ENCODE results near the gene SCO2. TPM values are rescaled to one million over a fixed set of nuclear protein-coding genes. Genes with fewer than 3 reads are reported as not detected.
A peak's percentile ranks its signal among the peaks of the same experiment; 100 is the strongest.

The SCO2 gene
- total and polyA plus RNA-seq, 2 of the 13 experiments (the other 11 are each of a cell fraction or from before 2014, with no cell fraction given) = 0.32 to 3.7 TPM

GRCh38 chr22:50486561-50487289, 38.7 kb downstream of the SCO2 start, which contains the start of gene MIOX (continued):
- TF ChIP-seq RXRA (CRISPR knock-in tag; IDR thresholded peaks at IDR 0.05) (0 out of 2 replicates have a peak, but pooled peaks have one; percentile 4), PHF21A (CRISPR knock-in tag; IDR thresholded peaks at IDR 0.05) (0 out of 2 replicates have a peak, but pooled peaks have one; percentile 21), RERE (CRISPR knock-in tag; IDR thresholded peaks at IDR 0.05; ENCODE audit: low read depth) (no peak), CSRNP2 (CRISPR knock-in tag; conservative IDR thresholded peaks at IDR 0.05; ENCODE audit: low read depth) (no peak), LCORL (IDR thresholded peaks at IDR 0.05) (no peak), LCORL (CRISPR knock-in tag; IDR thresholded peaks at IDR 0.05) (no peak), HNF1B (CRISPR knock-in tag; IDR thresholded peaks at IDR 0.05) (0 out of 2 replicates have a peak, but pooled peaks have one; percentile 30), RBAK (CRISPR knock-in tag; IDR thresholded peaks at IDR 0.05) (no peak), CHCHD3 (CRISPR knock-in tag; IDR thresholded peaks at IDR 0.05) (no peak), ZBTB26 (CRISPR knock-in tag; IDR thresholded peaks at IDR 0.05; ENCODE audit: borderline replicate concordance) (peak; percentile 0; the same call in 1 of the 2 replicates), DMAP1 (CRISPR knock-in tag; IDR thresholded peaks at IDR 0.05) (peak; percentile 39; the same call in 1 of the 2 replicates), ZNF737 (CRISPR knock-in tag; IDR thresholded peaks at IDR 0.05; ENCODE audit: borderline replicate concordance) (no peak), MAX (IDR thresholded peaks at IDR 0.05) (peak; percentile 42), THAP7 (CRISPR knock-in tag; IDR thresholded peaks at IDR 0.05) (no peak), PRDM4 (CRISPR knock-in tag; IDR thresholded peaks at IDR 0.05; ENCODE audit: borderline replicate concordance) (no peak)

Measured in HepG2 (cell line).